Activated CD4-positive, alpha-beta T cell treated with anti-CD3 and anti-CD28 coated beads, Interleukin-2, amount 10 ng/mL, durations not matched to agents 7 days and 5 days (primary cell): Measurements from ENCODE around the gene MON1B. TPM values are rescaled to one million over a fixed set of nuclear protein-coding genes. Genes with fewer than 3 reads are reported as not detected.
"Not testable (repeated sequence)": the region's sequence is repeated elsewhere in the genome, so short reads cannot be mapped to it uniquely, and the experiment has no call there.

ENCODE experiments used
- CTCF ChIA-PET: fragments of 350-600 bp; sonication (Branson Sonifier 250); formaldehyde crosslinking; loops from one replicate; lab custom pipeline; 2021; ENCODE audit warnings: antibody characterized with exemption; lab: Charles Lee
- POLR2A ChIA-PET: fragments of 350-600 bp; sonication (Branson Sonifier 250); formaldehyde crosslinking; loops from one replicate; lab custom pipeline; 2021; ENCODE audit warnings: antibody characterized with exemption; lab: Charles Lee
- DNase-seq: peaks from one replicate; pipeline ENCODE4 v3.0.0-alpha.2; 2020
- H3K27ac Mint-ChIP-seq: one replicate; pipeline ENCODE4 v1.8.0; 2021; ENCODE audit warnings: mild to moderate bottlenecking, moderate library complexity, mixed read lengths
- H3K27me3 Mint-ChIP-seq: one replicate; pipeline ENCODE4 v1.8.0; 2021; ENCODE audit warnings: mixed read lengths
- H3K36me3 Mint-ChIP-seq: one replicate; pipeline ENCODE4 v1.8.0; 2021; ENCODE audit warnings: low read depth, mixed read lengths
- H3K4me1 Mint-ChIP-seq: one replicate; pipeline ENCODE4 v1.8.0; 2021; ENCODE audit warnings: mixed read lengths
- H3K4me3 Mint-ChIP-seq: one replicate; pipeline ENCODE4 v1.8.0; 2021; ENCODE audit warnings: mild to moderate bottlenecking, moderate library complexity, mixed read lengths
- H3K9me3 Mint-ChIP-seq: one replicate; pipeline ENCODE4 v1.8.0; 2021; ENCODE audit warnings: mixed read lengths
- total RNA-seq, 2 experiments: library from RNA; stranded (reverse); gene quantifications; one replicate each; pipeline ENCODE4 v1.2.3, GENCODE V29; 2021

MON1B gene
- total RNA-seq, result 10 to 100 TPM; 62.8 to 70.7 TPM

DNA sequence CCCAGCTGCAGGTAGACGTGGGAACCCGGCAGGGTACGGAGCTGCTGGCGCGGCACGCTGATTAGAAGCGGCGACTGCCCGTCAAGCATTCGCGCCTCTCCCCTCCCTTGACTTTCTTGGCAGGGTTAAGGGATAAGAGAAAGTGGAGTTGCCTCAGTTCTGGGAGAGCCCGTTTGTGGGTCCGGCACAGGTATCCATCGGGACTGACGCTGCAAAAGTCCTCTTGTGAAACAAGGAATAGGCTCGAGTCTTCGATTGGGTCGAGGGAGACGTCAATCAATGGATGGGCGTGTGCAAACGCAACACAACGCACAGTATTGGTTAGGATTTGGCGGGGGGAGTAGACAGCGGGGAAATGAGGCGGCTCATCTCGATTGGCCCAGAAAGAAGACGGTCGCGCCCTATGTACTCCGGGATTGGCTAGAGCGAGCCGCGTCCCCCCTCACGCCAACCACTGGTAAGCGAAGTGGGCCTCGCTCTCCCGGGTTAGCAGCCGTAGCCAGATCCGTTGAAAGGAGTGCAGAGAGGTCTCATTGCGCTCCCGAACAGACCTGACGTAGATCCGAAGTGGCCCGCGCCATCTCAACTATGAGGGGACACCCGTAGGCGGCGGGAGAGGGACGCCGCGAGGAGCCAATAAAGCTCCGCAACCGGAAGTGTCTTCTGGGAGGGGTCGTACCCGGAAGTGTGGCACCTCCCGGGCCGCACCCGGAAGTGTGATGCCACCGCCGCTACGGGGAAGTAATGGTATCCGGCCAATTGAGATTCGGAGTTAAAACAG, at the start of gene MON1B:
Gene MON1B, plus strand, starts transcription at position 713 of the 781 bp plus-strand sequence. CDS start 296 bp downstream, outside the sequence.
- H3K4me1 Mint-ChIP-seq, result peaks cover 37% of the 10 kb centered on the region
- ChIA-PET POLR2A (no interaction called here), CTCF (no interaction called here)
- peaks cover 2% of the 10 kb centered on the region for H3K9me3 Mint-ChIP-seq
- H3K27ac Mint-ChIP-seq, result peak within 1 kb of the TSS; percentile 100
- peak; percentile 96 for DNase-seq
- H3K36me3 Mint-ChIP-seq, result peaks cover 39% of the 10 kb centered on the region
- H3K4me3 Mint-ChIP-seq, result peak within 1 kb of the TSS; percentile 89
- peaks cover 4% of the 10 kb centered on the region for H3K27me3 Mint-ChIP-seq

DNA sequence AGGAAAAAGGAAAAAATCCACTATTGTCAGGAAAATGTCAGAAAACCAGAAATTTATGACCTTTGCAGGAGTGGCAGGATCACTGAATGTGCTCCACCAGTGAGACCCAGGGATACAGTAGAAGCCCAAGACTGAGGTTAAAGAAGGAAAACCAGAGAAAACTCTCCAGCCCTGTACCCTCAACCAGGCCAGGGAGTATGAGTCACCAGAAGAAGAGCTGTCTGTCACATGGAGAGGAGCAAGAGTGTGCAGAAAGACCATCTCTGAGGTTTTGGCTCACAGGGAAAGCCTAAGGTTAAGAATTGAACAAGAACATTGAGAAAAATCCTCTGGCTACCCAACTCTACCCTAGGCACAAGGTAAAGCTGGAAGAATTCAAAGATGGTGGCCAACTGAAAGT, 47.6 kb upstream of the MON1B start:
- CTCF ChIA-PET, result no interaction called here
- H3K4me3 Mint-ChIP-seq, result no peak overlapping the region

DNA sequence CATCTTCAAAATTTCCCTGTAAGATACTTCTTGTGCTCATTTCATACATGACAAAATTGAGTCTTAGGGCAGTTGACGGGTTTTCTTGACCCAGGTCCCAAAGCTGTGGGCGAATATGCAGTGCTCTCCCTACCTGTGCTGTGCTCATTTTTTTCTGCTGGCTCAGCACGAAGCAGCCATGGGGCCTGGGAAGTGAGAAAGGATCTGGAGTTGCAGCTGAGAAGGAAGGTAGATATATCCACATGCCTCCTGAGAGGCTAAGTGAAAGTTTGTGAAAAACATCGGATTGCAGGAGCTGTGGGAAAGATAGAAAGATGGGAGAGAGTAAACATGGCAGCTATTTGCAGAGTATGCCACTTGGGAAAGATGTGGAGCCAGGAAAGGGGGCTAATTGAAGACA, 42.9 kb upstream of the MON1B start:
- DNase-seq, result no peak
- CTCF ChIA-PET, result no interaction called here
- Mint-ChIP-seq H3K27ac (no peak overlapping the region), H3K9me3 (peaks cover 2% of the 10 kb centered on the region), H3K27me3 (no peaks in the 10 kb centered on the region), H3K4me3 (no peak overlapping the region), H3K4me1 (no peaks in the 10 kb centered on the region), H3K36me3 (no peaks in the 10 kb centered on the region)
- POLR2A ChIA-PET, result no interaction called here

More for the DNA sequence above, 47.6 kb upstream of the MON1B start:
- Mint-ChIP-seq H3K27me3 (no peaks in the 10 kb centered on the region), H3K4me1 (no peaks in the 10 kb centered on the region), H3K27ac (no peak overlapping the region), H3K9me3 (peaks cover 2% of the 10 kb centered on the region), H3K36me3 (no peaks in the 10 kb centered on the region)
- no peak for DNase-seq
- POLR2A ChIA-PET, result interaction anchor here (0.7 kb wide), 1 partner anchor 775 kb away, joined by 4 read pairs; no protein-coding TSS in a partner anchor

DNA sequence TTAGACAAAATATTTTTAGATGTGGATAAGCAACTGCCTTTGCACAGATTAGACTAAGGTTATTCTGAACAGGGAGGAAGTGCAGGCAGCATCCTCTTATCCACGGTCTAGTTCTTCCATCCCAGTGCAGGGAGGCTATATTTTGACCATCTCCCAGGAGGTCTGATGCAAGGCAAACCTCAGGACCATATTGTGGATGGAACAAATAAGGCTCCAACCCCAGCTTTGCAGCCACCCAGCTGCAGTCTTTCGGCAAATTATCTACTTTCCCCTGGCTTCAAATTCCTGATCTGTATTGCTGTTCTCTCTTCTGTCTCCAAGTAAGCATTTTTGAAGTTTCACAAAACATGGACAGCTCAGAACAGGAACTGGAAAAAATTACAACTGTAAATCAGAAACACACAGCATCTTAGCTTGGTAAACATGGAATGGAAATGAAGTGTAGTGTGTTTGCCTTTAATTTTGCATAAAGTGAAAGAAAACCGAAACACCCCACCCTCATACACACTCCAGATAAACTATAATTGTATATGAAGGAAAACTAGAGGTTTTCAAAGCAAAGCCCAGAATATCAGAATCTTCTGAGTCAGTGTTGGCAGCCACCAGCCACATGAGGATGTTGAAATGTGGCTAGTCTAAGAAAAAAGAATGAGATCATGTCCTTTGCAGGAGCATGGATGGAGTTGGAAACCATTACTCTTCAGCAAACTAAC, 33.5 kb upstream of the MON1B start:
- DNase-seq, result no peak
- no peaks in the 10 kb centered on the region for H3K36me3 Mint-ChIP-seq
- no peak overlapping the region for H3K27ac Mint-ChIP-seq
- POLR2A ChIA-PET, result no interaction called here
- H3K4me1 Mint-ChIP-seq, result no peaks in the 10 kb centered on the region
- H3K27me3 Mint-ChIP-seq, result peaks cover 5% of the 10 kb centered on the region
- CTCF ChIA-PET, result no interaction called here
- no peak overlapping the region for H3K4me3 Mint-ChIP-seq
- H3K9me3 Mint-ChIP-seq, result no peaks in the 10 kb centered on the region

DNA sequence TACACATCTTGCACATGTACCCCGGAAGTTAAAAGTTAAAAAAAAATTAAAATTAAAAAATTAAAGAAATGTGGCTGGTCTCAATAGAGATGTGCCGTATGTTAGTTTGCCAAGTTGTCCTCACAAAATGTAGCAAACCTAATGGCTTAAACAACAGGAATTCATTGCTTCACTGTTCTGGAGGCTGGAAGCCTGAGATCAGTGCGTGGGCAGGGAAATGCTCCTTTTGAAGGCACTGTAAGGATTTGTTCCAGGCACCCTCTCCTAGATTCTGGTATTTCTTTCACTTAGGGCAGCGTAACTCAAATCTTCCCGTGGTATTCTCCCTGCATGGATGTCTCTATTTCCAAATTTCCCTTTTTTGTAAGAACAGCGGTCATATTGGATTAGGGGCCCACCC, 32.7 kb upstream of the MON1B start:
- CTCF ChIA-PET, result no interaction called here

DNA sequence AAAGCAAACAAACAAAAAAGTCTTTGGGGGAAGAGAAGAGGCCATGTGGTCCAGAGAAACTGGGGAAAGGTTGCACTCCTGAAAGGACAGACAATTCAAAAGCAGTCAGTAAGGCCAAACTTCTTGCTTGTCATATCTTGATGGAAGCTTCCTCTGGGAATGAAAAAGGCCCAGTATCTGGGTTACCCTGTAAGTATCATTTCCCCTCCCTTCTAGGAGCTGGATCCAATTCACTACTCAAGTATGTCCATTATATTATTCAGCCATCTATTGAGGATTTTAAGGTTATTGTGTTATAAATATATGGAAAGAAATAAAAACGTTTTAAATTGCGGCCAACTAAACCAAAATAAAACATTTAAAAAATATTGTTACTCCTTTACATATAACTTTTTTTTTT, 26.0 kb upstream of the MON1B start:
- Mint-ChIP-seq H3K36me3 (no peaks in the 10 kb centered on the region), H3K27me3 (peaks cover 13% of the 10 kb centered on the region), H3K27ac (no peak overlapping the region), H3K4me1 (no peaks in the 10 kb centered on the region), H3K4me3 (no peak overlapping the region), H3K9me3 (no peaks in the 10 kb centered on the region)
- POLR2A ChIA-PET, result no interaction called here
- no peak for DNase-seq
- CTCF ChIA-PET, result no interaction called here

More for the DNA sequence above, 32.7 kb upstream of the MON1B start:
- POLR2A ChIA-PET, result no interaction called here
- no peaks in the 10 kb centered on the region for H3K36me3 Mint-ChIP-seq
- DNase-seq, result no peak
- peaks cover 5% of the 10 kb centered on the region for H3K27me3 Mint-ChIP-seq
- H3K4me1 Mint-ChIP-seq, result no peaks in the 10 kb centered on the region
- no peaks in the 10 kb centered on the region for H3K9me3 Mint-ChIP-seq
- no peak overlapping the region for H3K27ac Mint-ChIP-seq
- H3K4me3 Mint-ChIP-seq, result no peak overlapping the region

DNA sequence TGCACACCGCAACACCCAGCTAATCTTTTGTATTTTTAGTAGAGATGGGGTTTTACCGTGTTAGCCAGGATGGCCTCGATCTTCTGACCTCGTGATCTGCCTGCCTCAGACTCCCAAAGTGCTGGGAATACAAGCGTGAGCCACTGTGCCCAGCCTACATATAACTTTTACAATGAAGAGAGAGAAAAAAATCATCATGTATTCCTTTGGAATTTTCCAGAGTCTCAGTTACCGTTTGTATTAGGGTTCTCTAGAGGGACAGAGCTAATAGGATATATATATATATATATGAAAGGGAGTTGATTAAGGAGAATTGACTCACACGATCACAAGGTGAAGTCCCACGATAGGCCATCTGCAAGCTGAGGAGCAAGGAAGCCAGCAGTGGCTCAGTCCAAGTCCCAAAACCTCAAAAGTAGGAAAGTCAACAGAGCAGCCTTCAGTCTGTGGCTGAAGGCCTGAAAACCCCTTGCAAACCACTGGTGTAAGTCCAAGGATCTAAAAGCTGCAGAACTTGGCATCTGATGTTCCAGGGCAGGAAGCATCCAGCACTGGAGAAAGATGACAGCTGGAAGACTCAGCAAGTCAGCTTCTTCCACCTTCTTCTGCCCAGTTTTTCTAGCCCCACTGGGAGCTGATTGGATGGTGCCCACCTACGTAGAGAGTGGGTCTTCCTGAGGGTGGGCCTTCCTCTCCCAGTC, 25.3 kb upstream of the MON1B start:
- POLR2A ChIA-PET, H3K9me3 Mint-ChIP-seq, DNase-seq, H3K4me3 Mint-ChIP-seq, H3K36me3 Mint-ChIP-seq, CTCF ChIA-PET, H3K4me1 Mint-ChIP-seq, H3K27ac Mint-ChIP-seq: not testable (repeated sequence)
- peaks cover 15% of the 10 kb centered on the region for H3K27me3 Mint-ChIP-seq

DNA sequence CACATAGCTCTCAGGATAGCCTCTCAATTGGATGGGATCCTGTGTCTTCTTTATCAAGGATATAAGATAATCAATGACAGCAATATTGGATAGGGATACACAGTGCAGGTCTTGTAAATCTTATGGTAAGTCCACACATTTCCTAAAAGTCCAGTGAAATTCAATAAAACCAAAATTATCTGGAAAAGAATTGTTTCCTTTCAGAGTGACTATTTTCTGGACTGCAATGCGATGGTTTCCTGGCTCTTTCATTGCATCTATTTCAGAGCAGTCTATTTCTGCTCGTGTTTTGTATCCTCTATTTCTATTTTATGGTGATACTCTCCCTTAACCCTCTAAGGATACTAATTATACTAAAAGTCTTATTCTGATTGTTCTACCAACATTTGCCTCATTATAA, 24.3 kb upstream of the MON1B start:
- no peak for DNase-seq
- peaks cover 15% of the 10 kb centered on the region for H3K27me3 Mint-ChIP-seq
- ChIA-PET POLR2A (no interaction called here), CTCF (no interaction called here)
- no peak overlapping the region for H3K4me3 Mint-ChIP-seq
- H3K27ac Mint-ChIP-seq, result no peak overlapping the region
- no peaks in the 10 kb centered on the region for H3K4me1 Mint-ChIP-seq
- H3K9me3 Mint-ChIP-seq, result no peaks in the 10 kb centered on the region
- no peaks in the 10 kb centered on the region for H3K36me3 Mint-ChIP-seq

DNA sequence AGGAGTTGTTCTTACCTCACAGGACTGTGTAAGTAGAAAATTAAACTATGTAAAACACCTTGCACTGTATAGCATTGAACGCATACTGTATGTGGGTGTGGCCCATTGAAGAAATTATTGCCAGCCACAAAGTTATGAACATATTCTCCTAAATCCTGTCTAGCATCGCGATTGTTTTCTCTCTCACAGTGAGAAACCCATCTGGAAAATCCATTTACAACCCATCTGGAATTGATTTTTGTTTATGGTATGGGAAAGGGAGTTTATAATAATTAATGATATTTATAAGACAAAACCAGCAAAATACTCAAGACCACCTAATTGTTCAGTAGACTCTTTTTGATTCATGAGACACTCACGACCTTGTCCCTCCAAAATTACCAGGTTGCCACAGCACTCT, 22.1 kb upstream of the MON1B start:
- CTCF ChIA-PET, result interaction anchor here (1.7 kb wide), 1 partner anchor 8 kb away, joined by 4 read pairs; no protein-coding TSS in a partner anchor

DNA sequence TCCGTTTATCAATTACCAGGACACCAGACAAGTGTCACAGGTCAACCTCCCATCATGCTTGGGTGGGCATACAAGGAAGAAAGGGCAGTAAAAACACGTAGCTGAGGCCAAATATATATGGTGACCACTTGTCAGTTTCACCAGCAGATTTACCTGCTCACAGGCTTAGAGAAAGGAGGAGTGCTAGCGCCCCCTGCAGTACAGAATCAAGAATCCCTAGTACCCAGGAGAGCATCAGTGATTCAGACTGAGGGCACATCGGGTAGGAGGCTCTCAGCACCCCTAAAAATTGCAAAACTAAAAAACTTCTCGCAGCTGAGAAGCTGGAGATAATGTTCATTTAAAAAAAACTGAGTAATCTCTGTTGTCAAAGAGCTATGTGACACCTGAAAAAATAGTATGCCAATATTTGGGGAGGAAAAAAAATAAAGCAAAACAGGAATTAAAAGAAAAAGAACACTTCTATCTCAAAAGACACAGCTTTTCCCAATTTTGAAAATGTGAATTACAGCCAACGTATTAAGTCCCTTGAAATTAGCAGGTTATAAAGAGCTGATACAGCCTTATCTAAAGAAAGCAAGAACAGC, 21.2 kb upstream of the MON1B start:
- no peaks in the 10 kb centered on the region for H3K36me3 Mint-ChIP-seq
- H3K9me3 Mint-ChIP-seq, result no peaks in the 10 kb centered on the region
- peaks cover 19% of the 10 kb centered on the region for H3K27me3 Mint-ChIP-seq
- H3K4me1 Mint-ChIP-seq, result no peaks in the 10 kb centered on the region
- no peak overlapping the region for H3K27ac Mint-ChIP-seq
- H3K4me3 Mint-ChIP-seq, result no peak overlapping the region
- peak; percentile 61 for DNase-seq
- ChIA-PET POLR2A (no interaction called here), CTCF (interaction anchor here (1.7 kb wide), 1 partner anchor 9 kb away, joined by 4 read pairs; no protein-coding TSS in a partner anchor)

More for the DNA sequence above, 22.1 kb upstream of the MON1B start:
- Mint-ChIP-seq H3K27ac (no peak overlapping the region), H3K27me3 (peaks cover 19% of the 10 kb centered on the region), H3K36me3 (no peaks in the 10 kb centered on the region), H3K9me3 (no peaks in the 10 kb centered on the region), H3K4me3 (no peak overlapping the region), H3K4me1 (no peaks in the 10 kb centered on the region)
- POLR2A ChIA-PET, result no interaction called here
- no peak for DNase-seq

DNA sequence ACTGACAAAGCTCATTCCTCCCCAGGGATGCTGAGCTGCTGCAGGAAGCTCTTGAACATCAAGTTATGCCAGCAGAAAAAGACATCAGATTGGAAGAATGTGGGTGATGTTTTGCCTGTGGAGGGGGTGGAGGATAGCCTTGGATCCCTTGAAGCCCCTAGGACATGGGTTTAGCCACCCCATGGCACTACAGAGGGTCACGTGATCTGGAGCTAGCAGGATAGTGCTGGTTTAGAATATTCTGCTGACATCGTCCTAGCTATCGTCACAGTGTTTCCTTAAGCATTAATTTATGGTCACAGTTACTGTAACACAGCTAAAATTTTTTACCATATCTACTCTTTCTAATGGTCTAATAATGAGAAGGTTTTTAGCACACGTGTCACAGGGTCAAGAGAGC, 20.2 kb upstream of the MON1B start:
- Mint-ChIP-seq H3K9me3 (no peaks in the 10 kb centered on the region), H3K4me3 (no peak overlapping the region), H3K27me3 (peaks cover 26% of the 10 kb centered on the region), H3K27ac (no peak overlapping the region), H3K36me3 (no peaks in the 10 kb centered on the region), H3K4me1 (no peaks in the 10 kb centered on the region)
- no peak for DNase-seq
- POLR2A ChIA-PET, result no interaction called here
- CTCF ChIA-PET, result interaction anchor here (1.7 kb wide), 1 partner anchor 10 kb away, joined by 4 read pairs; no protein-coding TSS in a partner anchor

DNA sequence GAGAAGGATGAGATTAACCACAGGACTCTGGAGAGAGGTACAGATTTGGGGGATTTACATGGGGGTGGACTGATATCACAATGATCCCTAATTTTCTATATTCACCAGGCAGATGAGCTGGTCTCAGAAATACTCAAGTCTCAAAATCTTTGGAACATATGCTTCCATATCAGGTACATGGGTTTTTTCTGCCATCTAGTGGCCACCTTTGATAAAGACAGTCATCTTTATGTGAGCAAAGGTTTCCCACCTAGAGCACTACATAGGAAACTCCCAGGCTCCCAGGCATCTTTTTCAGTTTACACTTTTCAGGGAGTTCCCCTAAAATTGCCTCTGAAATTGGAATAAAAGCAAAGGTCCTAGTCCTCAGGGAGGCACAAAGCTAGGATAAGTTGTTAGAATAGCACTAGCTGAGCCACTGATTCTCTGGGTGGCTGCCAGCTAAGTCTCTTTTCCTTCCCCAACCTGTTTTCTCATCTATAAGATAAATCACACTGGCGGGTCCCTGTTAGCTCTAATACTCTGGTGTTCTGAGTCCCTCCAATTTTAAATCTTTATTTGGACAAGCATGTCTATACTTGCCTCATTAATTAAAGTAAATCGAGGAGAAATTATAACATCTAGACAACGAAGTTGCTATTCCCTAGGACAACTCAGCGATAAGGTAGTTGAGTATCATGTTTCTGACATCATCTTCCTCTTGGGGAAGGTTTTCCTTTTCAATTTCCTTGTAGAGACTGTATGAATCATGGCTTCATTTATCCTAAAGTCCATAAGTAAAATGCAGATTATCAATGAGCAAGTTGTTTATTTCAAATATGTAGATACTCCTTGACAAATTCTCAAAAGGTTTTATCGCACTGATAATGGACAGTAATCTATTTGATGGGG, 19.0 kb upstream of the MON1B start:
- DNase-seq, result peak; percentile 59
- Mint-ChIP-seq H3K9me3 (no peaks in the 10 kb centered on the region), H3K36me3 (no peaks in the 10 kb centered on the region), H3K4me3 (no peak overlapping the region), H3K27ac (no peak overlapping the region), H3K27me3 (peaks cover 29% of the 10 kb centered on the region), H3K4me1 (no peaks in the 10 kb centered on the region)
- CTCF ChIA-PET, result interaction anchor here (0.6 kb wide), 1 partner anchor 1510 kb away, joined by 3 read pairs; no protein-coding TSS in a partner anchor
- POLR2A ChIA-PET, result interaction anchor here (0.7 kb wide), 1 partner anchor 1701 kb away, joined by 3 read pairs; no protein-coding TSS in a partner anchor
